HS-27A (cell line): ENCODE results near the gene DZIP3.
"Not testable (repeated sequence)": the region's sequence is repeated elsewhere in the genome, so short reads cannot be mapped to it uniquely, and the experiment has no call there.

Source experiments
- DNase-seq: peaks from one replicate; pipeline ENCODE4 v3.0.0-alpha.2; 2012; ENCODE audit warnings: low read depth, missing footprints

DZIP3 gene

GRCh38 chr3:108602249-108602934, 12.9 kb downstream of the DZIP3 start:
- no peak for DNase-seq

GRCh38 chr3:108602935-108603294, 13.4 kb downstream of the DZIP3 start:
- DNase-seq = no peak

- no peak for DNase-seq
Measured at GRCh38 chr3:108603691-108604090, 14.2 kb downstream of the DZIP3 start.

GRCh38 chr3:108605028-108605427, 15.5 kb downstream of the DZIP3 start:
- DNase-seq = no peak

- no peak for DNase-seq
Measured at GRCh38 chr3:108605491-108605890, 16.0 kb downstream of the DZIP3 start.

- DNase-seq = no peak
Measured at GRCh38 chr3:108608750-108609149, 19.2 kb downstream of the DZIP3 start.

- no peak for DNase-seq
Measured at GRCh38 chr3:108610651-108611050, 21.1 kb downstream of the DZIP3 start.

GRCh38 chr3:108616090-108616489, 26.6 kb downstream of the DZIP3 start:
- DNase-seq = not testable (repeated sequence)

GRCh38 chr3:108620250-108620649, 30.7 kb downstream of the DZIP3 start:
- no peak for DNase-seq

GRCh38 chr3:108623504-108623903, 34.0 kb downstream of the DZIP3 start:
- DNase-seq = no peak

- no peak for DNase-seq
Measured at GRCh38 chr3:108629974-108630373, 40.5 kb downstream of the DZIP3 start.

- DNase-seq = no peak
Measured at GRCh38 chr3:108642526-108642925, 53.0 kb downstream of the DZIP3 start.

GRCh38 chr3:108645364-108645763, 55.8 kb downstream of the DZIP3 start:
- DNase-seq = no peak

- DNase-seq = not testable (repeated sequence)
Measured at GRCh38 chr3:108655664-108656063, 66.1 kb downstream of the DZIP3 start.

GRCh38 chr3:108661699-108662098, 72.2 kb downstream of the DZIP3 start:
- no peak for DNase-seq

- peak; percentile 20 for DNase-seq
Measured at GRCh38 chr3:108662142-108662738, 72.7 kb downstream of the DZIP3 start.

GRCh38 chr3:108664266-108664665, 74.7 kb downstream of the DZIP3 start:
- DNase-seq = no peak

GRCh38 chr3:108667312-108667711, 77.8 kb downstream of the DZIP3 start:
- DNase-seq = no peak

- no peak for DNase-seq
Measured at GRCh38 chr3:108669208-108669607, 79.7 kb downstream of the DZIP3 start.

- no peak for DNase-seq
Measured at GRCh38 chr3:108672701-108673100, 83.2 kb downstream of the DZIP3 start.

- no peak for DNase-seq
Measured at GRCh38 chr3:108673988-108674661, 84.6 kb downstream of the DZIP3 start.

- DNase-seq = no peak
Measured at GRCh38 chr3:108677811-108678210, 88.3 kb downstream of the DZIP3 start.

- not testable (repeated sequence) for DNase-seq
Measured at GRCh38 chr3:108692286-108692685, 102.8 kb downstream of the DZIP3 start.
